Measurements from ENCODE around the gene COA1.
A peak's percentile ranks its signal among the peaks of the same experiment; 100 is the strongest.
"Not testable (repeated sequence)": the region's sequence is repeated elsewhere in the genome, so short reads cannot be mapped to it uniquely, and the experiment has no call there.

COA1 gene

GRCh38 chr7:43729214-43729923, at the start of gene COA1:
Gene COA1 (minus strand): TSS chr7:43729523. CDS start chr7:43648614, 80,909 bp downstream.
- peak within 1 kb of the TSS; percentile 81 to 83 for H3K4me3 ChIP-seq (ENCODE audit: low read depth in 1 of 2, low read length in 2 of 2)
- H3K27ac ChIP-seq (ENCODE audit: low read depth, low read length): peak within 1 kb of the TSS; percentile 73
- H3K9me3 ChIP-seq (ENCODE audit: low read length): no peaks in the 10 kb centered on the region
- peak within 1 kb of the TSS; percentile 77 for H3K9ac ChIP-seq (ENCODE audit: low read length)
- no peaks in the 10 kb centered on the region for H3K36me3 ChIP-seq (ENCODE audit: insufficient read depth, low read length)
- no peaks in the 10 kb centered on the region for H3K27me3 ChIP-seq (ENCODE audit: control insufficient read depth in 1 of 2, insufficient read depth in 2 of 2, low read length in 2 of 2)
- peaks cover 20% of the 10 kb centered on the region for H3K4me1 ChIP-seq (ENCODE audit: insufficient read depth, low read length)

DNA sequence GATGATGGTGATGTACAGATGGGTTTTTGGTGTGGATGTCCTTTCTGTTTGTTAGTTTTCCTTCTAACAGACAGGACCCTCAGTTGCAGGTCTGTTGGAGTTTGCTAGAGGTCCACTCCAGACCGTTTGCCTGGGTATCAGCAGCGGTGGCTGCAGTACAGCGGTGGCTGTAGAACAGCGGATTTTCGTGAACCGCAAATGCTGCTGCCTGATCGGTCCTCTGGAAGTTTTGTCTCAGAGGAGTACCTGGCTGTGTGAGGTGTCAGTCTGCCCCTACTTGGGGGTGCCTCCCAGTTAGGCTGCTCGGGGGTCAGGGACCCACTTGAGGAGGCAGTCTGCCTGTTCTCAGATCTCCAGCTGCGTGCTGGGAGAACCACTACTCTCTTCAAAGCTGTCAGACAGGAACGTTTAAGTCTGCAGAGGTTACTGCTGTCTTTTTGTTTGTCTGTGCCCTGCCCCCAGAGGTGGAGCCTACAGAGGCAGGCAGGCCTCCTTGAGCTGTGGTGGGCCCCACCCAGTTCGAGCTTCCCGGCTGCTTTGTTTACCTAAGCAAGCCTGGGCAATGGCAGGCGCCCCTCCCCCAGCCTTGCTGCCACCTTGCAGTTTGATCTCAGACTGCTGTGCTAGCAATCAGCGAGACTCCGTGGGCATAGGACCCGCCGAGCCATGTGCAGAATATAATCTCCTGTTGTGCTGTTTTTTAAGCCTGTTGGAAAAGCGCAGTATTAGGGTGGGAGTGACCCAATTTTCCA, 49.1 kb upstream of the COA1 start:
- H3K9ac ChIP-seq (ENCODE audit: low read length); H3K9me3 ChIP-seq (ENCODE audit: low read length); H3K36me3 ChIP-seq (ENCODE audit: insufficient read depth, low read length); H3K4me3 ChIP-seq (ENCODE audit: low read depth in 1 of 2, low read length in 2 of 2); H3K27me3 ChIP-seq (ENCODE audit: control insufficient read depth in 1 of 2, insufficient read depth in 2 of 2, low read length in 2 of 2); H3K27ac ChIP-seq (ENCODE audit: low read depth, low read length): not testable (repeated sequence)
- peaks cover 23% of the 10 kb centered on the region for H3K4me1 ChIP-seq (ENCODE audit: insufficient read depth, low read length)

GRCh38 chr7:43775255-43775654, 45.9 kb upstream of the COA1 start:
- H3K4me1 ChIP-seq (ENCODE audit: insufficient read depth, low read length): not testable (repeated sequence)
- H3K36me3 ChIP-seq (ENCODE audit: insufficient read depth, low read length): peaks cover 26% of the 10 kb centered on the region

DNA sequence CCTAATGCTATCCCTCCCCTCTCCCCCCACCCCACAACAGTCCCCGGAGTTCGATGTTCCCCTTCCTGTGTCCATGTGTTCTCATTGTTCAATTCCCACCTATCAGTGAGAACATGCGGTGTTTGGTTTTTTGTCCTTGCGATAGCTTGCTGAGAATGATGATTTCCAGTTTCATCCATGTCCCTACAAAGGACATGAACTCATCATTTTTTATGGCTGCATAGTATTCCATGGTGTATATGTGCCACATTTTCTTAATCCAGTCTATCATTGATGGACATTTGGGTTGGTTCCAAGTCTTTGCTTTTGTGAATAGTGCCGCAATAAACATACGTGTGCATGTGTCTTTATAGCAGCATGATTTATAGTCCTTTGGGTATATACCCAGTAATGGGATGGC, 43.9 kb upstream of the COA1 start:
- not testable (repeated sequence) for H3K9me3 ChIP-seq (ENCODE audit: low read length); H3K27me3 ChIP-seq (ENCODE audit: control insufficient read depth in 1 of 2, insufficient read depth in 2 of 2, low read length in 2 of 2); H3K9ac ChIP-seq (ENCODE audit: low read length); H3K27ac ChIP-seq (ENCODE audit: low read depth, low read length); H3K4me3 ChIP-seq (ENCODE audit: low read depth in 1 of 2, low read length in 2 of 2); H3K4me1 ChIP-seq (ENCODE audit: insufficient read depth, low read length)
- peaks cover 26% of the 10 kb centered on the region for H3K36me3 ChIP-seq (ENCODE audit: insufficient read depth, low read length)

More at GRCh38 chr7:43775255-43775654, 45.9 kb upstream of the COA1 start:
- H3K4me3 ChIP-seq (ENCODE audit: low read depth in 1 of 2, low read length in 2 of 2); H3K27me3 ChIP-seq (ENCODE audit: control insufficient read depth in 1 of 2, insufficient read depth in 2 of 2, low read length in 2 of 2); H3K27ac ChIP-seq (ENCODE audit: low read depth, low read length); H3K9ac ChIP-seq (ENCODE audit: low read length); H3K9me3 ChIP-seq (ENCODE audit: low read length): not testable (repeated sequence)

DNA sequence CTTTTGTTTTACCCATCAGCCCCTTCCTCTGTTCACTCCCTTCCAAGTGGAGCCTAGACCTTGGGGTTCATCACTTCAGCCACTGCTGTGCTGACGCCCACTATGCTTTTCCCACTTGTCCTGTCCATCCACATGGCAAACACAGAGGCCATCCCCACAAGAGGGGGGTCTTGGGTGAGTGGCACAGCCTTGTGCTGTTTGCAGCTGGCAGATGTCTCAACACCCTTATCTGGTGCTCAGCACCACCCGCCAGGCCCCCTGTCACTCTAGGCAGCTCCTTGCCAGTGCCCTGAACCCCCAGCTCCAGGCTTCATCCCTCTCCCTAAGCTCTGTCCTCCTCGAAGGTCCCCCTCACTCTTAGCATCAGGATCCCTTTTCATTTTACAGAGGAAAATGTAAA, 42.2 kb upstream of the COA1 start:
- Histone ChIP-seq H3K9ac (ENCODE audit: low read length) (no peak overlapping the region), H3K4me1 (ENCODE audit: insufficient read depth, low read length) (peaks cover 6% of the 10 kb centered on the region), H3K27me3 (ENCODE audit: control insufficient read depth in 1 of 2, insufficient read depth in 2 of 2, low read length in 2 of 2) (no peaks in the 10 kb centered on the region), H3K4me3 (ENCODE audit: low read depth in 1 of 2, low read length in 2 of 2) (no peak overlapping the region), H3K27ac (ENCODE audit: low read depth, low read length) (no peak overlapping the region), H3K9me3 (ENCODE audit: low read length) (no peaks in the 10 kb centered on the region), H3K36me3 (ENCODE audit: insufficient read depth, low read length) (peaks cover 26% of the 10 kb centered on the region)

DNA sequence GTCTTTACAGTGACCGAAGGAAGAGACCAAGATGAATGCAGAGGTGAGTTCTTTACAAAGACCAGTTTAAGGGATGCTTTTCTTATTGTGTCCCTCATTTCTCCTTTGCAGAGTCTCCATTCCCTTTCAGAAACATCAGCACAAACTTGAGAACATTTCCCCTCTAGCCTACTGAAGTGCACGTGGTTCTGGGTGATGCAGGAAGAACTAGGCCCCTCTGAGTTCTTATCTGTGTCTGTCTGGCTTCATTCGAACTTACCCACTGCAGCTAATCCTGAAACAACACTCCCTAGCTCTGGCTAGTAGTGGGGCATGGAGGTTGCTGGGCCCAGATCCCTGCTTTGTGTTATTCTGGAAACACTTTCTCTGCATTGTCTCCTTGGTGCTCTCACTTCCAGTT, 41.8 kb upstream of the COA1 start:
- Histone ChIP-seq H3K9ac (ENCODE audit: low read length) (no peak overlapping the region), H3K27ac (ENCODE audit: low read depth, low read length) (no peak overlapping the region), H3K36me3 (ENCODE audit: insufficient read depth, low read length) (peaks cover 26% of the 10 kb centered on the region), H3K27me3 (ENCODE audit: control insufficient read depth in 1 of 2, insufficient read depth in 2 of 2, low read length in 2 of 2) (no peaks in the 10 kb centered on the region), H3K4me1 (ENCODE audit: insufficient read depth, low read length) (peaks cover 6% of the 10 kb centered on the region), H3K9me3 (ENCODE audit: low read length) (no peaks in the 10 kb centered on the region), H3K4me3 (ENCODE audit: low read depth in 1 of 2, low read length in 2 of 2) (no peak overlapping the region)

DNA sequence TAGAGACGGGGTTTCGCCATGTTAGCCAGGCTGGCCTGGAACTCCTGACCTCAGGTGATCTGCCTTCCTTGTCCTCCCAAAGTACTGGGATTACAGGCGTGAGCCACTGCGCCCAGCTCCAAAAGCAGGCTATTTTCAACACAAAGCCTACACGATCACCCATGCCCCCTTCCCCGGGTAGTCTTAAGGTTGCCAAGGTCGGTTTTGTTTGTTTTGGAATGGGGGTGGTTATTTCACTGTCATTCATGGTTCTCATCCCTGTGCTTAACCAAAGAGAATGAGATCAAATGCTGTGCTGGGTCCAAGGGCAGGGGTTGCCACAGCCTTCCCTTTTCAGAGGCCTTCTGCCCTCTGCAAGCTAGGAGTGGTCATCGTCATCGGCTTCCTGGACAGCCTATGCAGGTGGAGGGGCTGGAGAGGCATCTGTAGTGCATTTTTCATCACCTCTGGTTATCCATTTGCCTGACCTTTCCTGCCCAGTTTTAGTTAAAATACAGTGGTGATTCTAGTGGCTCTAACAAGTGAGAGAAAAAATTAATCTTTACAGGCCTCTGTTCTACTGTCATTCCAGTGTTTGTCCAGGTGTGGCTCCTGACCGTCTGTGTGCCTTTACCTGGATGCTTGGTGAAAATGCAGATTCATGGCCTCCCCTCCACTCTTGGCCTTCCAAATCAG, 40.6 kb upstream of the COA1 start:
- H3K27ac ChIP-seq (ENCODE audit: low read depth, low read length): no peak overlapping the region
- H3K9me3 ChIP-seq (ENCODE audit: low read length): no peaks in the 10 kb centered on the region
- no peaks in the 10 kb centered on the region for H3K27me3 ChIP-seq (ENCODE audit: control insufficient read depth in 1 of 2, insufficient read depth in 2 of 2, low read length in 2 of 2)
- H3K4me1 ChIP-seq (ENCODE audit: insufficient read depth, low read length): peaks cover 8% of the 10 kb centered on the region
- H3K36me3 ChIP-seq (ENCODE audit: insufficient read depth, low read length): peaks cover 26% of the 10 kb centered on the region
- no peak overlapping the region for H3K9ac ChIP-seq (ENCODE audit: low read length)
- no peak overlapping the region for H3K4me3 ChIP-seq (ENCODE audit: low read depth in 1 of 2, low read length in 2 of 2)

DNA sequence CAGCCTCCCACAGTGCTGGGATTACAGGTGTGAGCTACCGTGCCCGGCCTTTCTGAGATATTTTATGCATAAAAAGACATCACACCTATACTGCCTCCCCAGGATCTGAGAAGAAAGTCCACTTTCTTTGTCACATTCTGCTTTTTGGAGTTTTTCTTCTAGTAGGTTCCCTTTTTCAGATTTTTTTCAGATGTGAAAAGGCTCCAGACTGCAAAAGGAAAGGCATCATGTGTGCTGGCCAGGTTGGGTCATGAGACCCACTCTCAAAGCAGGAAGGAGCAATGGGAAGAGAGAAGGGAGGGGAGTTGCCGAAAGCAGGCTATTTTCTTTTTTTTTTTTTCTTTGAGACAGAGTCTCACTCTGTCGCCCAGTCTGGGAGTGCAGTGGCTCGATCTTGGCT, 40.0 kb upstream of the COA1 start:
- H3K36me3 ChIP-seq (ENCODE audit: insufficient read depth, low read length): peaks cover 26% of the 10 kb centered on the region
- H3K27ac ChIP-seq (ENCODE audit: low read depth, low read length): no peak overlapping the region
- no peak overlapping the region for H3K9ac ChIP-seq (ENCODE audit: low read length)
- H3K4me3 ChIP-seq (ENCODE audit: low read depth in 1 of 2, low read length in 2 of 2): no peak overlapping the region
- H3K27me3 ChIP-seq (ENCODE audit: control insufficient read depth in 1 of 2, insufficient read depth in 2 of 2, low read length in 2 of 2): no peaks in the 10 kb centered on the region
- no peaks in the 10 kb centered on the region for H3K9me3 ChIP-seq (ENCODE audit: low read length)
- peaks cover 14% of the 10 kb centered on the region for H3K4me1 ChIP-seq (ENCODE audit: insufficient read depth, low read length)

GRCh38 chr7:43768887-43769272, 39.6 kb upstream of the COA1 start:
- Histone ChIP-seq H3K27me3 (ENCODE audit: control insufficient read depth in 1 of 2, insufficient read depth in 2 of 2, low read length in 2 of 2) (no peaks in the 10 kb centered on the region), H3K9ac (ENCODE audit: low read length) (no peak overlapping the region), H3K9me3 (ENCODE audit: low read length) (no peaks in the 10 kb centered on the region), H3K36me3 (ENCODE audit: insufficient read depth, low read length) (peaks cover 26% of the 10 kb centered on the region), H3K4me3 (ENCODE audit: low read depth in 1 of 2, low read length in 2 of 2) (no peak overlapping the region), H3K4me1 (ENCODE audit: insufficient read depth, low read length) (peaks cover 18% of the 10 kb centered on the region), H3K27ac (ENCODE audit: low read depth, low read length) (no peak overlapping the region)

DNA sequence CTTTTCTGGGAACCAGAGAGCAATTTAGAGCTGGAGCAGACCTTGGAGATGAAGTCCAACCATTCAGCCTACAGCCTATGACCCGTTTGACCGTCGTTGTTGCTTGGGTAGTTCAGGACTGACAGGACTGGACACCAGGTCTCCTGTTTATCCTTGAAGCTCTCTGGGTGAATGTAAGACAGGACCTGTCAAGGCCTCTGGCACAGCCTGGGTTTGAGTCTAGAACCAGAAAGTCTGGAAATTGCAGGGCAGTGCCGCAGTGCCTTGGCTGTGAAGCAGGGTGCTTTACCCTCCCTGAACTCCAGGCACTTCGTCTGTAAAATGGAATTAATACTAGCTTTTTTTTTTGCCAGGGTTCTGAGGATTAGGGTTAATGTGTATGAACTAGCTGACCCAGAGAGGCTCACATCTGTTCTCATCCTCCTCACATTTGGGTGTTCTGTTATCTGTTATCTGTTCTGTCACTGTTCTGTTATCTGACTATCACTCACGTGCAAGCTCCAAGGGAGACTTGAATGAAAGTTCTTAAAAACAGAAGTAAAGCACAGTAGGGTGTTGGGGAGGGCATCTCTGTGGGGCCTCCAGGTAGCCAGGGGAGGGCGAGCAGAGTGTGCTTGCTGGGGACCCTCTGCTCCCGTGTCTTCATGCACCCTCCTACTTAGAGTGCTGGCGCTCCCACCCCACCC, 39.0 kb upstream of the COA1 start:
- Histone ChIP-seq H3K27ac (ENCODE audit: low read depth, low read length) (no peak overlapping the region), H3K4me1 (ENCODE audit: insufficient read depth, low read length) (peaks cover 24% of the 10 kb centered on the region), H3K9ac (ENCODE audit: low read length) (no peak overlapping the region), H3K9me3 (ENCODE audit: low read length) (no peaks in the 10 kb centered on the region), H3K4me3 (ENCODE audit: low read depth in 1 of 2, low read length in 2 of 2) (no peak overlapping the region), H3K27me3 (ENCODE audit: control insufficient read depth in 1 of 2, insufficient read depth in 2 of 2, low read length in 2 of 2) (no peaks in the 10 kb centered on the region), H3K36me3 (ENCODE audit: insufficient read depth, low read length) (peaks cover 26% of the 10 kb centered on the region)

GRCh38 chr7:43767311-43767710, 38.0 kb upstream of the COA1 start:
- H3K27me3 ChIP-seq (ENCODE audit: control insufficient read depth in 1 of 2, insufficient read depth in 2 of 2, low read length in 2 of 2): no peaks in the 10 kb centered on the region
- no peak overlapping the region for H3K27ac ChIP-seq (ENCODE audit: low read depth, low read length)
- H3K4me1 ChIP-seq (ENCODE audit: insufficient read depth, low read length): peaks cover 25% of the 10 kb centered on the region
- no peak overlapping the region for H3K9ac ChIP-seq (ENCODE audit: low read length)
- peaks cover 25% of the 10 kb centered on the region for H3K36me3 ChIP-seq (ENCODE audit: insufficient read depth, low read length)
- no peak overlapping the region for H3K4me3 ChIP-seq (ENCODE audit: low read depth in 1 of 2, low read length in 2 of 2)
- H3K9me3 ChIP-seq (ENCODE audit: low read length): no peaks in the 10 kb centered on the region
